GM18526 (cell line): Measurements from ENCODE around the gene CAMK1D.

Experiments
- POLR2A ChIP-seq: IDR thresholded peaks from 3 replicates; pipeline ENCODE4 v1.6.1; 2011; ENCODE audit not compliant: insufficient read length; ENCODE audit errors: extremely low read depth

Gene CAMK1D

DNA sequence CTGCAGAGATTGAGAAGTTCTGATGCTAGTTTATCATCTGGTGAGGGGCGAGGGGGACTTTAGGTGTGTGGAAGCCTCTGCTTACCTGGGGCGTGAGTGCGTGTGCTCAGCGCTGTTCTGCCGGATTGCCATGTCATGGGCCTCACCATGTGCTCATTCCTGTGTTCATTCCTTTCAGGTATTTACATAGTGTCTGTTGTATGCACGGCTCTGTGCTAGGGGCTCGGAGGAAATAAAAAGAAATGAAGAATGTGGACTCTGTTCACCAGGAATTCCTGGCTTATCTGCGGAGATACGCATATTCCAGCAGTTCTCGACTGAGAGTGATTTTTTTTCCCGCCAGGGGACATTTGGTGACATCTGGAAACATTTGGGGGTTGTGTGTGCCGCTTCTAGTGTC, 152.0 kb downstream of the CAMK1D start:
- no peak for TF ChIP-seq POLR2A

DNA sequence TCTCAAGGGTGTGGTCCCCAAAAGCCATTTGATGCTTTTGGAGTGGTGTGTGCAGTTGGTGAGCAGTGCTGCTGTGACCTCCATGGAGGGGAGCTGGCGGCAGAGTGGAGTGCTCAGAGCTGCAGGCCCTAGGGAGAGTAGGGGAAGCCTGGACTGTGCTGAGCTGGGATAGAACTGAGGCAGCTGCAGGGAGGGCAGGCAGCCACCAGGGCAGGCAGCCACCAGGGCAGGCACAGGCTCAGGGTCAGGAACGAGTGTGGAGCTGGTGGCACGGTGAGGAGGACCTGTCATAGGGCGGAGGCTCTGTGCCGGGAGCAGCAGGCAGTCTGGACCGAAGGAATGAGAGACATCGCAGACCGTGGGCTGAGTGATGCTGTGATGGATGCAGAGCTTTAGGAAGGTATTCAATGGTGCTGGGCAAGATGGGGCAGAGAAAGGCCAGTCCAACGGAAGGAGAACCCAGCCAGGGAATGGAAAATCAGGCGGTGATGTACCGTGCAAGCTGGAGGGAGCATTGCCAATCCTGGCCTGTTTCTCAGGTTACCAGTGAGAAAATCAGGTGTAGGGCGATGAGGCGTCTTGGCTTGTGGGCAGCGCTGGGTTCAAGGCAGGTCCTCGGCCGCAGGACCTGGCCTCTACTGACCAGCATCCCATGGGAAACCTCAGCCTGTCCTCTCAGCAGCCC, 152.6 kb downstream of the CAMK1D start:
- TF ChIP-seq POLR2A: no peak

DNA sequence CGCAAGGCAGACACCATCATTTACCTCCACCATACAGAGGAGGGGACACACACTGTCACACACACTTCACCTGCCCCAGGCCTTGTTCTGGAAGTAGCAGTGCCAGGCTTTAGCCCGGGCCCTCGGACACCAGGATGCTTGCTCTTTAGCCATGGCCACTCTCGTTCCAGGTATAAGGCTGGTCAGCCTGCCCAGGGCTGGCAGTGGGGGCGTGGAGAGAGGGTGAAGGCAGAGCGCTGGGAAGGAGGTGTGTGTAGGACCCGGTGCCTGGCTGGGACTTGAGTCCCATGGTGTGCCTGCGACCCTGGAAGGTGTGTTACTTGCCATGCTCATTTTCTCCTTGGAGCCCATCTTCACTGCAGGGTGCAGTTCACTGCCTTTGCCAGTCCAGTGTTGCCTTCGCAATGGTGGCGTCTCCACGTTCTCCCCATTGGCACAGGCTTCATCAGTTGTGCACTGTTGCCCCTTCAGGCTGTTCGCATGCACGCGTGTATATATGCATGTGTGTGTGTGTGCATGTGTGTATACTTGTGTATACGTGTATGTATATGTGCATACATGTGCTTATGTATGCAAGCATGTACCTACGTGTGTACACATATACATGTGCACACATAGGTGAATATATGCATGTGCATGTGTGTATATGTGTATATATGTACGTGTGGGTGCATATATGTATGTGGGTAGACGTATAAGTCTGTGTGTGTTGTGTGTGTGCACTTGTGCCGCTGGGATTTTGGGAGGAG, 153.4 kb downstream of the CAMK1D start:
- no peak for TF ChIP-seq POLR2A

GRCh38 chr10:12503311-12503710, 154.0 kb downstream of the CAMK1D start:
- TF ChIP-seq POLR2A: no peak

DNA sequence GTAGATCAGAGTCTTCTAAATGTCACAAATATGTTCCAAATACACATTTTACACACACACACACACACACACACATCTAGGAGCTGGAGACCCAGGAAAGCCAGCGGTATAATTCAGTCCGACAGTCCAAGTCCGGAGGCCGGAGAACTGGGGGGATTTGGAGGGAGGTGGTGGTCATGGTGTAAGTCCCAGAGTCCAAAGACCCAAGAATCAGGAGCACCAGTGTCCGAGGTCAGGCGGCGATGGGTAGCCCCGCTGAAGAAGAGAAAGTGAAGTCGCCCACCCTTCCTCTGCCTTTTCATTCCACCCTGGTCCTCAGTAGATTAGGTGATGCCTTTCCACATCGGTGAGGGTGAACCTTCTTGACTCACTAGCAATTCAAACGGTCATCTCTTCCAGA, 154.8 kb downstream of the CAMK1D start:
- TF ChIP-seq POLR2A: no peak

GRCh38 chr10:12504628-12505027, 155.3 kb downstream of the CAMK1D start:
- TF ChIP-seq POLR2A: no peak

DNA sequence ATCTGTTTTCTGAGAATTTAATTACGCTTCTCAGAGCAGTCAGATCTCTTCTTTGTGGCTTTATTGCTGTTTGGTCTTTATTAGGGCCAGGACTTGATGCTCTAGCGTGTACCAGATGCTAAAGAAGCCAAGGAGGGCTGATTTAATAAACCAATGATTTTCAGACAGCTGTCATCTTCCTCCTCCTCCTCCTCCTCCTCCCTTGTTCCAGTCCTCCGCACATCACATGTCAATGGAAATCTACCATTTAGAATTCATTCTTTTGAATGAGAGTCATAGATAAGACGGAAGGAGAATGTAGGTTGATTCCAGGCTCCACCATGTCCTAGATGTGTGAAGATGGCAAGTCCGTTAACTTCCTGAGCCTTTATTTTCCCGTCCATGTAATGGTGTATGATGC, 156.3 kb downstream of the CAMK1D start:
- no peak for TF ChIP-seq POLR2A

GRCh38 chr10:12507165-12507850, 158.0 kb downstream of the CAMK1D start:
- TF ChIP-seq POLR2A: no peak

GRCh38 chr10:12508165-12508564, 158.8 kb downstream of the CAMK1D start:
- TF ChIP-seq POLR2A: no peak

DNA sequence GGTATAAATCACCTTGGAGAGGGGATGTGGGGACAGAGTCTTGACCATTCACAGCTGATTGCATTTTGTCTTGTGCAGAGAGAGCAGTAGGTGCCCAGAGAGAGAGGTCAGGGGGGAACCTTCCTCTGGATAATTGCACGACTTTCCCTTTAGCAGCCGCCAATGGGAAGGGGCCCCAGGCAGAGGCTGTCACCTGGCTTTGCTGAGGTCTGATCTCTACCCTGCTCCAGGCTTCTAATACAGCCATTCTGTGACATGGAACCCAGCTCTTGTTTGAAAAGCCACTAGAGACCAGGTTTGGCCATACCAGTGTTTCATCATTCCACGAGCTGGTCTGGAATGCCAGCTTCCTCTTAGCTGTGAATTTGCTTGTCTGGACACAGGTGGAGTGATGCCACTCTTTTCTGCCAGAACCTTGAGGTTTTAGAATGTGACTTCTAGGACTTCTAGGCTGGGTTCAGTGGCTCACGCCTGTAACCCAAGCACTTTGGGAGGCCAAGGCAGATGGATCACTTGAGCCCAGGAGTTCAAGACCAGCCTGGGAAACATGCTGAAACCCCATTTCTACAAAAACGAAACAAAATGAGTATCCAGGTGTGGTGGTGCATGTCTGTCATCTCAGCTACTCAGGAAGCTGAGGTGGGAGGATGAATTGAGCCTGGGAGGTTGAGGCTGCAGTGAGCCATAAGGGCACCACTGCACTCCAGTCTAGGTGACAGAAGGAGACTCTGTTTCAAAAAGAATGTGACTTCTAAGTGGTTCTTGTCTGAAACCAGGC, 159.9 kb downstream of the CAMK1D start:
- no peak for TF ChIP-seq POLR2A

GRCh38 chr10:12509794-12510100, 160.4 kb downstream of the CAMK1D start:
- no peak for TF ChIP-seq POLR2A

DNA sequence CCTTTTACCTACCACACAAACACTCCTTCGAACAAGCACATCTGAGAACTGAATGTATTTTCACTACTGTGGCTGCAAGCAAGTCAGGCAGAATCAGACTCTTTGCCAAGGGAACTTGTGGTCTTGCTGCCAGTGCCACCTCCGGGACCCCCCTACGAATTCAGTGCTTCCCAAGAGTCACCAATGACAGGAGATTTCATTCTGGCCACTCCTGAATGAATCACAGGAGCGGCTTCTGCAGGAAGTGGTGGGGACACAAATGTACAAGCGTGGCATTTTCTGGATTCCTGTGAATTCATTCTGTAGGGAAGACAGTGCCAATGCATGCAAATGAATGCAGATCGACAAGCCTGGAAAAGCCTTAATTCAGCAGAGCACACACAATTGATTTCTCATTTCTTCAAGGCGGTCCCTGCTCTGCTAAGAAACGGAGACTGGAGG, 161.2 kb downstream of the CAMK1D start:
- no peak for TF ChIP-seq POLR2A

- no peak for TF ChIP-seq POLR2A
These were observed 161.6 kb downstream of the CAMK1D start for GRCh38 chr10:12510984-12511383.

- TF ChIP-seq POLR2A: no peak
These were observed 162.3 kb downstream of the CAMK1D start for GRCh38 chr10:12511651-12512050.

GRCh38 chr10:12512332-12513002, 163.1 kb downstream of the CAMK1D start:
- TF ChIP-seq POLR2A: no peak
